Left forelimb (tissue), 1 donor: Measurements from ENCODE around the gene PCDHGB3.
"Not testable (repeated sequence)": the region's sequence is repeated elsewhere in the genome, so short reads cannot be mapped to it uniquely, and the experiment has no call there.

Source experiments
- DNase-seq: peaks from one replicate; pipeline ENCODE4 v3.0.0-alpha.2; 2018; ENCODE audit warnings: low spot score

Gene PCDHGB3

GRCh38 chr5:141392429-141393198 lies 22.6 kb downstream of the PCDHGB3 start, which contains the start of gene PCDHGA8:
TSS of gene PCDHGA8 (plus strand) at chr5:141392633. CDS start at chr5:141392814, 181 bp downstream.
- DNase-seq, result no peak

- no peak for DNase-seq
Observed at GRCh38 chr5:141393267-141393666, 23.2 kb downstream of the PCDHGB3 start.

GRCh38 chr5:141394401-141395187 lies 24.6 kb downstream of the PCDHGB3 start:
- not testable (repeated sequence) for DNase-seq

GRCh38 chr5:141397756-141398551 lies 27.9 kb downstream of the PCDHGB3 start, which contains the start of gene PCDHGB5:
TSS of gene PCDHGB5 (plus strand) at chr5:141397947. CDS start at chr5:141398128, 181 bp downstream.
- DNase-seq, result not testable (repeated sequence)

- no peak for DNase-seq
Observed at GRCh38 chr5:141398608-141399007, 28.6 kb downstream of the PCDHGB3 start.

- DNase-seq, result no peak
Observed at GRCh38 chr5:141399555-141400258, 29.7 kb downstream of the PCDHGB3 start.

- no peak for DNase-seq
Observed at GRCh38 chr5:141402553-141403243, 32.7 kb downstream of the PCDHGB3 start, which contains the start of gene PCDHGA9. TSS of gene PCDHGA9 (plus strand) at chr5:141402778. CDS start at chr5:141402953, 175 bp downstream.

- no peak for DNase-seq
Observed at GRCh38 chr5:141403387-141403786, 33.3 kb downstream of the PCDHGB3 start.

GRCh38 chr5:141407790-141408505 lies 37.9 kb downstream of the PCDHGB3 start, which contains the start of gene PCDHGB6:
TSS of gene PCDHGB6 (plus strand) at chr5:141408021. CDS start at chr5:141408203, 182 bp downstream.
- DNase-seq, result not testable (repeated sequence)

GRCh38 chr5:141409598-141410306 lies 39.7 kb downstream of the PCDHGB3 start:
- no peak for DNase-seq

GRCh38 chr5:141411575-141411974 lies 41.5 kb downstream of the PCDHGB3 start:
- no peak for DNase-seq

GRCh38 chr5:141412854-141413539 lies 43.0 kb downstream of the PCDHGB3 start, which contains the start of gene PCDHGA10:
TSS of gene PCDHGA10 (plus strand) at chr5:141412987. CDS start at chr5:141413176, 189 bp downstream.
- DNase-seq, result no peak

- DNase-seq, result no peak
Observed at GRCh38 chr5:141413540-141414069, 43.6 kb downstream of the PCDHGB3 start.

GRCh38 chr5:141414548-141415274 lies 44.7 kb downstream of the PCDHGB3 start:
- not testable (repeated sequence) for DNase-seq

GRCh38 chr5:141415275-141415618 lies 45.2 kb downstream of the PCDHGB3 start:
- DNase-seq, result not testable (repeated sequence)

- DNase-seq, result not testable (repeated sequence)
Observed at GRCh38 chr5:141417494-141418172, 47.6 kb downstream of the PCDHGB3 start, which contains the start of gene PCDHGB7. TSS of gene PCDHGB7 (plus strand) at chr5:141417677. CDS start at chr5:141417860, 183 bp downstream.
